ENCODE measurements around the gene KCNAB1.
"Not testable (repeated sequence)": the region's sequence is repeated elsewhere in the genome, so short reads cannot be mapped to it uniquely, and the experiment has no call there.

Gene KCNAB1

GRCh38 chr3:156230278-156230900 lies 110.0 kb downstream of the KCNAB1 start:
- no peak for TF ChIP-seq CTCF (IDR thresholded peaks at IDR 0.05; ENCODE audit: insufficient read depth, low read depth, low read length, missing control alignments)
- no peak overlapping the region for H3K4me3 ChIP-seq (ENCODE audit: low read length)
- DNase-seq (ENCODE audit: low read depth), result peak; percentile 70

- H3K4me3 ChIP-seq (ENCODE audit: low read length); DNase-seq (ENCODE audit: low read depth): not testable (repeated sequence)
These were observed 110.8 kb downstream of the KCNAB1 start for GRCh38 chr3:156231221-156231620.

DNA sequence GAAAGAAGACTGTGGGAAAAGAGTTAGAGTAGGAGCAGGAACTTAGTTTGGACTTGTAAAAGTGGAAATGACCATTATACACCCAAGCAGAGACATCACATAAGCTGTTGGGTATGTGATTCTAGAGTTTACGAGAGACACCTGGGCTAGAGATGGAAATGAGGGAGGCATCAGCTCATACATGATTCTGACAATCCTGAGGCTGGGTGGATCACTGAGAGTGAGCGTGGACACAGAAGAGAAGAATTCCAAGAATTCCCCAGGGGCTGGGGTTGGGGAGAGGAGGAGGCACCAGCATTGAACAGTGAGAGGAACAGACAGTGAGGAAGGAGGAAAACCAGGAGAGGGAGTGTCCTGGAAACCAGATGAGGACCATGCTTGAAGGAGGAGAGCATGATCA lies 113.5 kb downstream of the KCNAB1 start:
- H3K4me3 ChIP-seq (ENCODE audit: low read length), result no peak overlapping the region
- DNase-seq (ENCODE audit: low read depth), result peak; percentile 60
- no peak for TF ChIP-seq CTCF (IDR thresholded peaks at IDR 0.05; ENCODE audit: insufficient read depth, low read depth, low read length, missing control alignments)

DNA sequence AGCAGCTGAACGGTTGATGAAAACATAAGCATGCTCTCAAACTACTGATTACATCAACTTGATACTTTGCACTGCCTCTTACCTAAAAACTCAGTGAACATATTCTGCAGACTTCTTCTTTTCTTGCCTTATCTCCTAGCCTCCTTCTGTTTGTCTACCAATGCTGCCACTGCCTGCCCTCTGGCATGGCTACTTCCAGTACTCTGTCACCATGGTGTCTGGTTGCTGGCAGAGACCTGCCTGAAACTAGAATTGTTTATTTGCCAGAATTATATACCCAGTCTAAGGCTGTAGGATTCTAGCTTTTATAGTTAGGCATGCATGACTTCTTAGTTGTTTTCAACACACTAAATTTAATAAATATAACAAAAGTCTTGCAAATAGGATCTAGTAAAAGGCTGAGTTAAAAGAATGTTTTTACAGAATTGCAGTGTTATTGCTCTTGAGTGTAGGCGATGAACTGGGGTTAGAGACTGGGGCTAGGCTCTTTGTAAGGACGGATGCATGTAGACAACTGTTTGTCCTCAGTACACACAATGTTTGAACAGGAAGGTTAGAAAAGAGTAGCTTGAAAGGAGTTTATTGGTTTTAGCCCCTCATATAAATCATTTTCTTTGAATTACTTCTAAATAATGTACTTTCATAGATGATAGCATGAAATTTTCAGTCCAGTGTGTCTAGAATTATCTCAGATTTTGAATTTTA lies 116.3 kb downstream of the KCNAB1 start:
- no peak for TF ChIP-seq CTCF (IDR thresholded peaks at IDR 0.05; ENCODE audit: insufficient read depth, low read depth, low read length, missing control alignments)
- H3K4me3 ChIP-seq (ENCODE audit: low read length), result no peak overlapping the region
- no peak for DNase-seq (ENCODE audit: low read depth)

GRCh38 chr3:156240642-156241041 lies 120.3 kb downstream of the KCNAB1 start:
- TF ChIP-seq CTCF (IDR thresholded peaks at IDR 0.05; ENCODE audit: insufficient read depth, low read depth, low read length, missing control alignments), result no peak
- H3K4me3 ChIP-seq (ENCODE audit: low read length), result no peak overlapping the region
- no peak for DNase-seq (ENCODE audit: low read depth)

DNA sequence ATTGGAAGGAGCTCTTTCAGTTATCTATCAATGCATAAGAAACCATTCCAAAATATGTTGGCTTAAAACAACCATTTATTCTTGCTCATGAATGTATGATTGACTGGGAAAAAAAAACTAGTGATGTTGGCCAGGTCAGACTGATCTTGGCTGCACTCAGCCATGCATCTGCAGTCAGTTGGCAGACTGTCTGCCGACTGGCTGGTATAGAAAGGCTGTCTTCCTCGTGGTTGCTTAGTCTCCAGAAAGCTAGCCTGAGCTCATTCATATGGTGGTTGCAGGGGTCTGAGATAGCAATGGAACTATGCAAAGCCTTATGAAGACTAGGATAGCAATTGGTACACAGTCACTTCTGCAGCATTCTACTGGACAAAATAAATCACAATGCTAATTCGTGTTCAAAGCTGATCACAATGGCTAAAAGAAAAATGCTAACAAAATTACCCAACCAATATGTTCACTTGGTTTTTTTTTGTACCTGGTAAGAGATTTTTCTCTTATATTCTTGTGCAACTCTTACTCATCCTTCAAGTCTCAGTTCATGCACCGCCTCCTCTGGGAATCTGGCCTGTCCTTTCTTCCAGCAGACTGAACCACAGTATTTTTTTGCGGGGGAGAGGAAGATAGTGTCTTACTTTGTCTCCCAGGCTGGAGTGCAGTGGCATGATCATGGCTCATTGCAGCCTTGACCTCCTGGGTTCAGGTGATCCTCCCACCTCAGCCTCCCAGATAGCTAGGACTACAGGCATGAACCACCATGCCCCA lies 126.8 kb downstream of the KCNAB1 start:
- no peak overlapping the region for H3K4me3 ChIP-seq (ENCODE audit: low read length)
- DNase-seq (ENCODE audit: low read depth), result peak; percentile 73
- no peak for TF ChIP-seq CTCF (IDR thresholded peaks at IDR 0.05; ENCODE audit: insufficient read depth, low read depth, low read length, missing control alignments)

GRCh38 chr3:156250550-156250949 lies 130.2 kb downstream of the KCNAB1 start:
- no peak for TF ChIP-seq CTCF (IDR thresholded peaks at IDR 0.05; ENCODE audit: insufficient read depth, low read depth, low read length, missing control alignments)
- DNase-seq (ENCODE audit: low read depth), result no peak
- H3K4me3 ChIP-seq (ENCODE audit: low read length), result no peak overlapping the region
